ENCODE data around the gene SOD1.

Gene SOD1

DNA sequence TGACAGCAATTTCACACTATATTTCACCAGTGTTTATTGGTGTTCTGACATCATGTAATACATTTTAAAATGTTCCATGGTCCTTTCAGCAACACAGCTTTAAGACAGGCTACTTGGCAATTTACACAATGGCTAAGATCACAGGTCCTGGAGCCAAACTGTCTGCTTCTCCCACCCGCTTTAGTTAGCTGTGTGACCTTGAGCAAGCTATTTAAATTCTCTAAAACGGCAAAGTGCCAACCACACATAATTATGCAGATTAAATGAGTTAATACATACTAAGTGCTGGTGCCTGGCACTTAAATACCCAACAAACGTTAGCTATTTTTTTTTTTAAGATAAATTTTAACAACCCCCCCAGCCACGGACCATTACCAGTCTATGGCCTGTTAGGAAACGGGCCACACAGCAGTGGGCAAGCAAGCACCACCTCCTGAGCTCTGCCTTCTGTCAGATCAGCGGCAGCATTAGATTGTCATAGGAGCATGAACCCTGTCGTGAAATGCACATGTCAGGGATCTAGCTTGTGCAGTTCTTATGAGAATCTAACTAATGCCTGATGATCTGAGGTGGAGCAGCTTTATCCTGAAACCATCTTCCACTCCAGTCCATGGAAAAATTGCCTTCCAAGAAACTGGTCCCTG, 26.9 kb downstream of the SOD1 start:
- DNase-seq = no peak

DNA sequence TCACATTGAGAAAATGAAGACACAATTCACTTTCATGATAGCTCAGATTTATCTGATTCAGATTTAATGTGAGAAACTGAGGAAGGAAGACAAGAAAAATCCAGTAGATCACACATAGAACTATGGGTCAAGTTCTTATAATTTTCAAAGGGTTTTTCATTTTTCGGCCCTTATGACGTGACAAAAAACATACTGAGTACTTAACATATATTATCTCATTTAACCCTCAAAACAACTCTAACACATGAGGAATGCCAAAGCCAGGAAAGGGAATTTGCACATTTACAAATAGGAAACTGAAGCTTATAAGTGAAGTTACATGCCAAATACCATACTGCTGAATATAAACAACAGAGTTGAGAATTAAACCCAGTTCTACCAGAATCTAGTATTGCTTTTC, 27.6 kb downstream of the SOD1 start:
- DNase-seq = no peak

DNA sequence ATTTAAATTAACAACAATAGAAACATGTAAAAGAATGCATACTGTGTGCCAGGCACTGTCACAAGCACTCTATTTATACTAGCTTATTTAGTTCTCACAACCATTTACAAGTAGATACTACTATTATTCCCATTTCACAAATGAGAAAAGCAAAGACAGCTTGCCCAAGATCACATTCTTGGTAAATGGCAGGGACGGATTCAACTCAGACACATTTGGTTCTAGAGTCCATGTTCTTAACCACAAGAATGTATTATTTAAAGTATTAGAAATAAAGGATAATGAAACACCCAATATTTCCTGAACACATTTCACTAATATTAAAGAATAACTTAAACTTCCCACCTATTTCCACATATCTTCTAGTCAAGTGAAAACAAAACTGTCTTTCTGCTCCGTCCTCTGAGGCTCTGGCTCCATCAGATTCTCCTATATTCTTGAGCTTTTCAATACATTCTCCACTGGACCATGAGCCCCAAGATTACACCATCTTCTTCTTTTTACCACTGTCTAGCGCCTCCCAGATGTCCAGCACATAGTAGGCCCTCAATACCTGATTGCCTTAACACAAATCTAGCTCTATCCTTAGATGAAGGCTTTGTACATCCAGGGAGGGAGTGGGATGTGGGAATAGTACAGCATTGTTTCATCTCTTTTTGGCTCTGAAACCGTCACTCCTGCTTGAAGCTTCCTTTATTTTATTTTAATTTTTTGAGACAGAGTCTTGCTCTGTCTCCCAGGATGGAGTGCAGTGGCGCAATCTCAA, 29.3 kb downstream of the SOD1 start:
- DNase-seq = no peak

- no peak for DNase-seq
Measured at GRCh38 chr21:31693222-31693621, 33.7 kb downstream of the SOD1 start.

GRCh38 chr21:31696424-31696823, 36.9 kb downstream of the SOD1 start:
- no peak for DNase-seq

DNA sequence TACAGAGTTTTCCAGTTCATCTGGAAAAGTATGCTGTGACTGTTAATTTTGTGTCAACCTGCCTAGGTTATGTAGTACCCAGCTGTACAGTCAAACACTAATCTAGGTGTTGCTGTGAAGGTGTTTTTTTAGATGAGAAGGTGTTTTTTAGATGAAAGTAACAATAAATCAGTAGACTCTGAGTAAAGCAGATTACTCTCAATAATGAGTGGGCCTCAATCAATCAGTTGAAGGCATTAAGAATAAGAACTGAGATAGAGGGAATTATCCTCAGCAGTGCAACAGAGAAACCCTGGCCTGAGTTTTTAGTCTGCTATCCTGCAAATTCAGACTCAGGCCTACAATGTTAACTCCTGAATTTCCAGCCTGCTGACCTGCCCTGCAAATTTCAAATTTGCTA, 39.0 kb downstream of the SOD1 start:
- no peak for DNase-seq

GRCh38 chr21:31700040-31700439, 40.5 kb downstream of the SOD1 start:
- no peak for DNase-seq

DNA sequence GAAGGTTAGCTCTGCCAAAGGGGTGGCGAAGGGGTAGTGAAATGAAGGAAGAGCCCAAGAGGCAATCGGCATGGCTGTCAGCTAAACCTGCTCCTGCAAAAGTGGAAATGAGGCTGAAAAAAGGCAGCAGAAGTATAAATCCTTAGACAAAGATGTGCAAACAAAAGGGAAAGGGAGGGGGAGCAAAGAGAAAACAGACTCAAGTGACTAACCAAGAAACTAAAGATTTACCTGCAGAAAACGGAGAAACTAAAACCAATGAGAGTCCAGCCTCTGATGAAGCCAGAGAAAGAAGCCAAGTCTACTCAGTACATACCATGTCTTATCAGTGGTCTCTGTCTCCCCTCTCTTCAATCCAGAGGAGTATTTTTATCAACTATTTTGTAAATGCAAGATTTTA, 47.1 kb downstream of the SOD1 start:
- DNase-seq = no peak

GRCh38 chr21:31707499-31707898, 48.0 kb downstream of the SOD1 start:
- no peak for DNase-seq

DNA sequence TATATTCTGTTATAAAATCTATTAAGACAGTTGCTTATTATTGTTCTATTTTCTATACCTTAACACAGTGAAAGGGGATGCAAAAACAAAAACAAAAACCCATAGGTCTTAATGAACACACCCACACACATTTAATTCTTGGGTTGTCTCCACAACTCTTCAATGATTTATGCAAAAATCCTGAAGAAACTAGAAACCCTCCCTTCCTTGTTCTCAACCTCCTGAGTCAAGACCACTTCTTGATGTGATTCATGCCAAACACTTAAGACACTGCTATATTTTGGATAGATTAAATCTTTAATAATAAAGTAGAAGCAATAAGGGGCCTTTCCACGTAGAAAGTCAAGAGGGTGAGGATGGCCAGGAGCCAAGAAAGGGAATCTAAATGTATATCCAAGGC, 49.0 kb downstream of the SOD1 start:
- DNase-seq = no peak

GRCh38 chr21:31710586-31710985, 51.1 kb downstream of the SOD1 start:
- no peak for DNase-seq

GRCh38 chr21:31711326-31711725, 51.8 kb downstream of the SOD1 start:
- no peak for DNase-seq

- DNase-seq = no peak
Measured at GRCh38 chr21:31711745-31712285, 52.3 kb downstream of the SOD1 start.

GRCh38 chr21:31713115-31713514, 53.6 kb downstream of the SOD1 start:
- no peak for DNase-seq

DNA sequence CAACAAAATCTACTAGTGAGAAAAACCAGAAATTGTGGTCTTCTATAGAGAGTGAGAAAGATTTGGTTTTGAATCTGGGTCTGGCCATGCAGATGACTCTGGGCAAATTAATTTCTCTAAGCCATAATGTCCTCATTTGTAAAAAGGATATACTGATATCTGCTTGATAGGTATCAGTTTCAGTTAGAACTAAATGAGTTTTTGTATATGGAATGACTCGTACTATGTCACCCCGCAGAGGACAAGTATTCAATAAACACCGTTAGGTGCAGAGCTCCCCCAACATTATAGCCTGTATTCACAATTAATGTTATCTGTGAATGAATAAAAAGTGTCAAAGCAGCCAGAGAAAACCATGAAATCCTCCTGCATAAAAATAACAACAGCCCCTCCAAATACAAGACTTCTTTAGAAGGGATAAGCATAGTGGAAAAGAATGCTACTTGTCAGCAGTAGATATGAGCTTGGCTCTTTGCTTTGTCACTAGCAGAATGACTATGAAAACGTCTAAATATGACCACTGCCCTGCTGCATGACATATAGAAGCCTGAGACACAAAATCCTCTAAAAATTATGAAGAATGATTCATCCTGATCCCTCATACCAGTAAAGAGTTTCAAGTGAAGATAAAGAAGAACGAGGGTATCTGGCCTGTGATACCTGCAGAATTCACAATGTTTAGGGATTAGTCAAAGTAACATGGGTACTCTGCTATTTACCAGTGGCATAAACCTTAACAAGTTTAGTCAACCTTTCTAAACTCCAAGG, 54.7 kb downstream of the SOD1 start:
- no peak for DNase-seq

DNA sequence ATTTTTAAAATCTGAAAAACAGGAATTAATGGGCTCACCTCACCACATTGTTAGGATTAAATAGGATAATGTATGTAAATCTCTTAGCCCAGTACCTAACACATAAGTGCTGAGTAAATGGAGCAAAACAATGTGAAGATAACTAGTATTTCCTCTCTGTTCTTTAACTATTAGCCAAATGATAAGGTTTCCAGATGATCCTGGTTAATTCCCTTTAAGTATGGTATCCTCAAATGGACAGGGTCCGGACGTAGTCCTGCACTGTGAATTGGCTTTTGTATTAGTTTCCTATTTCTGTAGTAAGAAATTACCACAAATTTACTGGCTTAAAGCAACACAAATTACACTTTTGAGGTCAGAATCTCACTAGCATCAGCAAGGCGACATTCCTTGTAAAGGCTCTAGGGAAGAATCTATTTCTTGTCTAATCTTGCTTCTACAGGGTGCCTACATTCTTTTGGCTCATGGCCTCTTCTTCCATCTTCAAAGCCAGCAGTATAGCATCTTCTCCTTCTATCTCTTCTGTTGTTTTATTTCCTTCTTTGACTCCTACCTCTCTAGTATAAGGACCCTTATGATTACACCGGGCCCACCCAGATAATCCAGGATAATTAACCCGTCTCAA, 55.4 kb downstream of the SOD1 start:
- no peak for DNase-seq

DNA sequence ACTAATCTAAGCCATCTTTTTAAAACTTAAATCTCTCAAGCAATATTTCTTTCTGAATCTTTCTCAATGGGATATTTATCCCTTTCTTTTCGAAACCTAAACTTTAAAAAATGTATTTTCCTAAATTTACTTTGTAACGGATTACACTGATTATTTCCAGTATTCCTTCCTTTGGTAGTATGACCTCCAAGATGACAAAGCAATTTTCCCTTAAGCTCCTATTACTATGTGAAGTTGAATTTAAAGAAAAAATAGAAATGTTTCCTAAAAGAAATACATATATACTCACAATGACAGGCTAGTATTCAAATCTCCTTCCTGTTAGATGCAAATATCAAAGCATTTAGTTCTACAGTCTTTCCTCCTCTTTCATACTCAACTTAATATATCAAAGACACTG, 56.6 kb downstream of the SOD1 start:
- DNase-seq = no peak
